H1 (cell line): ENCODE data around the gene C6orf136. TPM values are rescaled to one million over a fixed set of nuclear protein-coding genes. Genes with fewer than 3 reads are reported as not detected.

Source experiments
- CTCF ChIA-PET: fragments of 300-600 bp; sonication (Branson Sonifier 250); formaldehyde crosslinking; loops from one replicate; lab custom pipeline; 2021; ENCODE audit not compliant: partially characterized antibody; lab: Charles Lee
- POLR2A ChIA-PET: fragments of 300-600 bp; sonication (Branson Sonifier 250); formaldehyde crosslinking; loops from one replicate; lab custom pipeline; 2021; ENCODE audit warnings: inconsistent platforms; ENCODE audit not compliant: partially characterized antibody; lab: Charles Lee
- DNase-seq, 2 experiments: peaks; one replicate each; pipeline versions ENCODE4 v3.0.0 to v3.0.0-alpha.2; 2010 to 2022; ENCODE audit warnings: low spot score in 2 of 2, low read depth in 1 of 2, mixed read lengths in 1 of 2
- FAIRE-seq: peaks from 2 replicates; lab custom pipeline; 2011; peaks lifted over from hg19 to GRCh38; lab: Jason Lieb, UNC
- H2AFZ ChIP-seq: 2 replicates; pipeline ENCODE4 v1.8.1; 2012; ENCODE audit warnings: low read length, inconsistent platforms
- H2AK5ac ChIP-seq: 2 replicates; pipeline ENCODE4 v1.6.1; 2013; ENCODE audit warnings: low read depth, low read length
- H2BK120ac ChIP-seq: replicated peaks from 2 replicates; pipeline ENCODE3; 2013; ENCODE audit warnings: low read depth, low read length, inconsistent platforms
- H2BK12ac ChIP-seq: 2 replicates; pipeline ENCODE4 v1.6.1; 2013; ENCODE audit warnings: low read depth, low read length
- H2BK15ac ChIP-seq: 2 replicates; pipeline ENCODE4 v1.6.1; 2013; ENCODE audit warnings: low read length
- H2BK20ac ChIP-seq: 2 replicates; pipeline ENCODE4 v1.6.1; 2013; ENCODE audit warnings: low read length
- H2BK5ac ChIP-seq: 2 replicates; pipeline ENCODE4 v1.6.1; 2013; ENCODE audit warnings: low read depth, low read length
- H3K14ac ChIP-seq: 2 replicates; pipeline ENCODE4 v1.6.1; 2013; ENCODE audit warnings: inconsistent platforms; ENCODE audit not compliant: insufficient read length
- H3K18ac ChIP-seq: 2 replicates; pipeline ENCODE4 v1.6.1; 2013; ENCODE audit warnings: low read length; ENCODE audit errors: extremely low read depth
- H3K23ac ChIP-seq: 2 replicates; pipeline ENCODE4 v1.6.1; 2013; ENCODE audit warnings: inconsistent platforms; ENCODE audit not compliant: insufficient read length
- H3K23me2 ChIP-seq: 2 replicates; pipeline ENCODE4 v1.6.1; 2013; ENCODE audit warnings: low read depth, low read length
- H3K27ac ChIP-seq: 2 replicates; pipeline ENCODE4 v1.6.1; 2011; ENCODE audit warnings: low read depth, low read length, inconsistent platforms
- H3K27me3 ChIP-seq, 4 experiments: replicated peaks in 1 of 4; 1 replicate in 1 of 4; 2 replicates in 3 of 4; pipeline versions ENCODE4 v1.6.1 to v1.8.1; 2011 to 2013; ENCODE audit warnings: low read length in 3 of 4, mild to moderate bottlenecking in 3 of 4, inconsistent platforms in 2 of 4, mixed read lengths in 2 of 4, moderate library complexity in 1 of 4; ENCODE audit not compliant: control insufficient read depth in 3 of 4, insufficient read depth in 3 of 4; ENCODE audit errors: extremely low read depth in 1 of 4
- H3K36me3 ChIP-seq, 4 experiments: 2 replicates each; pipeline versions ENCODE4 v1.6.1 to v1.8.1; 2011 to 2013; ENCODE audit warnings: mild to moderate bottlenecking in 4 of 4, low read length in 3 of 4, moderate library complexity in 2 of 4, control low read depth in 1 of 4, inconsistent platforms in 1 of 4; ENCODE audit not compliant: insufficient read depth in 4 of 4, control insufficient read depth in 2 of 4
- H3K4ac ChIP-seq: replicated peaks from 2 replicates; pipeline ENCODE3; 2013; ENCODE audit warnings: low read length, low read depth, mixed read lengths, inconsistent platforms; ENCODE audit not compliant: insufficient read length
- H3K4me1 ChIP-seq, 4 experiments: replicated peaks in 1 of 4; 1 replicate in 1 of 4; 2 replicates in 3 of 4; pipeline versions ENCODE4 v1.6.1 to v1.8.1; 2011 to 2013; ENCODE audit warnings: low read length in 3 of 4, inconsistent platforms in 2 of 4, mixed read lengths in 1 of 4; ENCODE audit not compliant: insufficient read depth in 4 of 4, control insufficient read depth in 3 of 4
- H3K4me2 ChIP-seq, 2 experiments: 2 replicates each; pipeline versions ENCODE4 v1.6.1 to v1.8.1; 2011 to 2013; ENCODE audit warnings: low read depth in 2 of 2, low read length in 2 of 2, control low read depth in 1 of 2, inconsistent platforms in 1 of 2, mild to moderate bottlenecking in 1 of 2; ENCODE audit not compliant: insufficient read depth in 1 of 2
- H3K4me3 ChIP-seq, 4 experiments: fragments of 200-600, 300-600 bp in 1 of 4; sonication (generic), shearing (Covaris generic), sonication (Bioruptor Twin) in 1 of 4; 2 replicates each; pipeline versions ENCODE4 v1.5.1 to v1.8.1; 2011 to 2016; ENCODE audit warnings: low read length in 4 of 4, low read depth in 3 of 4, control low read depth in 2 of 4, inconsistent platforms in 2 of 4, mild to moderate bottlenecking in 2 of 4, mixed read lengths in 1 of 4, moderate library complexity in 1 of 4; ENCODE audit not compliant: insufficient read depth in 2 of 4; ENCODE audit errors: extremely low read depth in 1 of 4
- H3K56ac ChIP-seq: replicated peaks from 2 replicates; pipeline ENCODE3; 2013; ENCODE audit warnings: low read depth, mild to moderate bottlenecking, mixed read lengths, low read length, inconsistent platforms; ENCODE audit not compliant: insufficient read length
- H3K79me1 ChIP-seq: 2 replicates; pipeline ENCODE4 v1.6.1; 2013; ENCODE audit warnings: low read depth, low read length, control low read depth
- H3K79me2 ChIP-seq, 2 experiments: 2 replicates each; pipeline versions ENCODE4 v1.6.1 to v1.8.1; 2012 to 2013; ENCODE audit warnings: low read length in 2 of 2, mild to moderate bottlenecking in 2 of 2, inconsistent platforms in 1 of 2; ENCODE audit not compliant: insufficient read depth in 2 of 2, control insufficient read depth in 1 of 2
- H3K9ac ChIP-seq, 4 experiments: replicated peaks in 1 of 4; 1 replicate in 1 of 4; 2 replicates in 3 of 4; pipeline versions ENCODE4 v1.6.1 to v1.8.1; 2011 to 2013; ENCODE audit warnings: low read depth in 3 of 4, low read length in 3 of 4, control low read depth in 2 of 4, mild to moderate bottlenecking in 2 of 4, moderate library complexity in 2 of 4, inconsistent platforms in 1 of 4; ENCODE audit errors: extremely low read depth in 1 of 4
- H3K9me3 ChIP-seq, 2 experiments: 2 replicates each; pipeline versions ENCODE4 v1.6.1 to v1.8.1; 2012 to 2013; ENCODE audit warnings: mild to moderate bottlenecking in 2 of 2, moderate library complexity in 2 of 2, control low read depth in 1 of 2, inconsistent platforms in 1 of 2, low read depth in 1 of 2, low read length in 1 of 2, mixed read lengths in 1 of 2; ENCODE audit not compliant: insufficient read depth in 2 of 2
- H4K20me1 ChIP-seq, 2 experiments: replicated peaks in 1 of 2; 2 replicates each; pipeline versions ENCODE3 to v1.8.1; 2011 to 2013; ENCODE audit warnings: inconsistent platforms in 2 of 2, low read length in 2 of 2, mild to moderate bottlenecking in 1 of 2; ENCODE audit not compliant: insufficient read depth in 2 of 2, control insufficient read depth in 1 of 2
- H4K5ac ChIP-seq: 2 replicates; pipeline ENCODE4 v1.6.1; 2013; ENCODE audit warnings: low read length, low read depth, mixed read lengths, inconsistent platforms; ENCODE audit not compliant: insufficient read length
- H4K8ac ChIP-seq: 2 replicates; pipeline ENCODE4 v1.8.0; 2013; ENCODE audit warnings: mild to moderate bottlenecking, moderate library complexity, low read length, inconsistent platforms; ENCODE audit not compliant: insufficient read depth; ENCODE audit errors: extremely low read depth
- H4K91ac ChIP-seq: replicated peaks from 2 replicates; pipeline ENCODE3; 2013; ENCODE audit warnings: low read length, mixed read lengths, inconsistent platforms; ENCODE audit not compliant: insufficient read length
- ASH2L ChIP-seq: fragments of 200-600, 300-600 bp; sonication (generic); IDR thresholded peaks from one replicate; pipeline ENCODE4 v1.7.1; 2017; ENCODE audit warnings: low read length
- POLR2A ChIP-seq, 2 experiments: IDR thresholded peaks; 1 replicate in 1 of 2; 2 replicates in 1 of 2; pipeline ENCODE4 v1.6.1; 2011; ENCODE audit warnings: low read depth in 2 of 2, low read length in 2 of 2, mild to moderate bottlenecking in 2 of 2; ENCODE audit errors: control extremely low read depth in 1 of 2
- WGBS, 2 experiments: shearing (Covaris generic) in 1 of 2; methylation state at CpG; one replicate each; pipeline versions ENCODE4 v1.1.6 to v1.1.7; 2013 to 2015; ENCODE audit warnings: low lambda C conversion rate in 2 of 2, mixed read lengths in 2 of 2, inconsistent platforms in 1 of 2, low coverage in 1 of 2, missing lambda C conversion rate in 1 of 2; ENCODE audit not compliant: insufficient replicate concordance in 2 of 2, insufficient coverage in 1 of 2, insufficient read length in 1 of 2; ENCODE audit errors: extremely low coverage in 1 of 2, missing lambda C conversion rate in 1 of 2; 5-methylcytosine and 5-hydroxymethylcytosine counted together
- polyA plus RNA-seq, 7 experiments: library from polyadenylated mRNA; depleted of rRNA in 3 of 7; stranded (reverse) in 5 of 7; unstranded in 2 of 7; fragments of >200 nt in 5 of 7; fragments of 200-250 nt in 2 of 7; gene quantifications; 1 replicate in 5 of 7; 2 replicates in 1 of 7; 4 replicates in 1 of 7; pipeline versions ENCODE4 v1.2.1 to v1.2.3, GENCODE V29; 2011 to 2013; ENCODE audit warnings: missing spikeins in 2 of 7, mixed read lengths in 2 of 7
- total RNA-seq: library from RNA; stranded (reverse); fragmentation: NEBNext Ultra II Directional; extraction: Animal tissue kit (Norgen Biotek cat#: 25700); gene quantifications from 2 replicates; pipeline ENCODE4 v1.2.1, GENCODE V29; 2021

C6orf136 gene
- total and polyA plus RNA-seq, 2 of the 8 experiments (the other 6 are each of a cell fraction or from before 2014, with no cell fraction given) = 20.8 to 23.1 TPM

DNA sequence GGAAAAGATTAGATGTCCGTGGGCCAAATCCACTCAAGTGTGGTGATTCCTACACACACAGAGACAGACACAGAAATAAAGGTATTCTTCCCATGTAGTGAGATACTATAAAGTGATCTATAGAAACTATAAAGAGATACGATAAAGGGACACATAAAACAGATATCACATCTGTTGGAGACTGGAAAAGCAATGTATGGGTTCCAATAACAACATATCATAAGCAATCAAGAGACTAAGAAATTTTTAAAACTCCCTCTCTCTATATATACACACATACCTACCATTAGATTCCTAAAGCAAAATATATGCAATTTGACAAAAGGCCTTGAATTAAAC is 35.1 kb upstream of the C6orf136 start:
- Histone ChIP-seq H3K23ac (no peak overlapping the region), H2AFZ (no peak overlapping the region), H4K91ac (no peak overlapping the region), H3K79me1 (peaks cover 8% of the 10 kb centered on the region; the same call in 1 of the 2 replicates), H4K8ac (no peak overlapping the region), H3K4me2 (no peak overlapping the region; a peak in 1 of 4 replicates), H4K20me1 (peaks cover 6% of the 10 kb centered on the region in 2 experiments), H3K18ac (no peak overlapping the region), H2BK120ac (no peak overlapping the region), H3K36me3 (peaks cover 18 to 71% (median 38%) of the 10 kb centered on the region in 4 experiments), H3K27me3 (no peaks in the 10 kb centered on the region), H3K56ac (no peak overlapping the region), H2BK12ac (no peak overlapping the region), H3K27ac (no peak overlapping the region), H3K4ac (no peak overlapping the region), H2BK20ac (no peak overlapping the region), H2BK5ac (no peak overlapping the region), H3K9ac (no peak overlapping the region), H3K14ac (no peak overlapping the region), H3K4me3 (no peak overlapping the region), H3K9me3 (no peaks in the 10 kb centered on the region), H2AK5ac (no peak overlapping the region), H3K79me2 (peaks cover 4 to 57% of the 10 kb centered on the region in 2 experiments; a peak in 3 of 4 replicates), H3K23me2 (peaks cover 10% of the 10 kb centered on the region), H3K4me1 (peaks cover 0 to 6% (median 3%) of the 10 kb centered on the region in 4 experiments; a peak in 4 of 7 replicates), H4K5ac (no peak overlapping the region), H2BK15ac (no peak overlapping the region)
- ChIA-PET CTCF (interaction anchor here (1.0 to 2.4 kb wide), 6 partner anchors 13 to 130 kb away, joined by 3 to 17 read pairs (median 6); partner anchors contain the start of gene DHX16), POLR2A (interaction anchor here (1.2 to 4.8 kb wide), 13 partner anchors 15 to 111 kb away, joined by 3 to 443 read pairs (median 27); partner anchors contain the start of genes ABCF1, ATAT1, C6orf136 and GNL1)
- DNase-seq (no peak), FAIRE-seq (no peak)
- TF ChIP-seq ASH2L (no peak), POLR2A (IDR thresholded peaks at IDR 0.05; ENCODE audit: control extremely low read depth in 1 of 2, low read depth in 2 of 2, low read length in 2 of 2) (peak in 1 of 2 experiments; percentile 58; a peak in 2 of 3 replicates)
- 85% methylated on average over 2 of the region's 2 CpGs; no CpG with 5 or more reads in 1 of the 2 experiments for WGBS, 2 experiments
